ENCODE measurements around the gene DDC.

- TF ChIP-seq CTCF (optimal IDR thresholded peaks at IDR 0.05 in 1 of 3, IDR thresholded peaks at IDR 0.05 in 1 of 3, conservative IDR thresholded peaks at IDR 0.05 in 1 of 3; ENCODE audit: extremely low read depth in 1 of 3, insufficient read depth in 2 of 3, low read length in 3 of 3) (no peak), EZH2 (IDR thresholded peaks at IDR 0.05; ENCODE audit: low read length) (no peak)
Measured at GRCh38 chr7:50497968-50498367, 67.2 kb downstream of the DDC start.

Data from keratinocyte (primary cell).